ENCODE results near the gene UBR3. TPM values are rescaled to one million over a fixed set of nuclear protein-coding genes. Genes with fewer than 3 reads are reported as not detected.

The UBR3 gene
- total and polyA plus RNA-seq, 2 experiments from 2014 or later, result 10.7 to 28.0 TPM

DNA sequence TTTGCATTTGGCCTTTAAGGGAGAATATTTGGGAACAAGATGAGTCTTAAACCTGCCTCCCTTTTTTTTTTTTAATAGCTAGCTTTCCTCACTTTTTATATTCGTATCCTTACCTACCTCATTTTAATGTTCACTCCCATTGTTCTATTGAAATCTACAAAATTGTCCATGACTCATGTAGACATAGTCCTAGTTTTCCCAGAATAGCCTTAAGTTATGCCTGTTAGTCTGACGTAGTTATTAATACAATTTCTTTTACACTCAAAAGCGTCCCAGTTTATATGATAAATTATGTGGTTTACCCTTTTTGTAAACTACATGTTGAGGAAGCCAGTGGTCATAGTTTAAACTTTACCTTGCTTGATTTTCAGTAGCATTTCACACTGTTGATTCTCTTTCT, 73.4 kb downstream of the UBR3 start:
- H3K9me2 ChIP-seq (ENCODE audit: insufficient read depth), result no peaks in the 10 kb centered on the region
- H3K4me1 ChIP-seq (ENCODE audit: insufficient read depth), result no peaks in the 10 kb centered on the region
- DNase-seq (ENCODE audit: low spot score) (no peak), ATAC-seq (no peak)
- H3K79me2 ChIP-seq (replicated peaks; ENCODE audit: insufficient read depth), result no peaks in the 10 kb centered on the region
- Mint-ChIP-seq H3K4me3 (no peak overlapping the region), H3K27me3 (ENCODE audit: insufficient read depth, low read depth, poor library complexity) (no peaks in the 10 kb centered on the region), H3K27ac (no peak overlapping the region), H3K9me3 (no peaks in the 10 kb centered on the region), H3K36me3 (ENCODE audit: low read depth) (no peaks in the 10 kb centered on the region), H3K4me1 (peaks cover under 1% of the 10 kb centered on the region; the same call in 2 of the 3 replicates)
- no peaks in the 10 kb centered on the region for H3F3A ChIP-seq (replicated peaks; ENCODE audit: low read depth)
- no peak overlapping the region for H3K4me3 ChIP-seq
- H3K27me3 ChIP-seq (ENCODE audit: insufficient read depth), result no peaks in the 10 kb centered on the region
- TF ChIP-seq, protein P1, sequence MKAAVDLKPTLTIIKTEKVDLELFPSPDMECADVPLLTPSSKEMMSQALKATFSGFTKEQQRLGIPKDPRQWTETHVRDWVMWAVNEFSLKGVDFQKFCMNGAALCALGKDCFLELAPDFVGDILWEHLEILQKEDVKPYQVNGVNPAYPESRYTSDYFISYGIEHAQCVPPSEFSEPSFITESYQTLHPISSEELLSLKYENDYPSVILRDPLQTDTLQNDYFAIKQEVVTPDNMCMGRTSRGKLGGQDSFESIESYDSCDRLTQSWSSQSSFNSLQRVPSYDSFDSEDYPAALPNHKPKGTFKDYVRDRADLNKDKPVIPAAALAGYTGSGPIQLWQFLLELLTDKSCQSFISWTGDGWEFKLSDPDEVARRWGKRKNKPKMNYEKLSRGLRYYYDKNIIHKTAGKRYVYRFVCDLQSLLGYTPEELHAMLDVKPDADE (IDR thresholded peaks at IDR 0.05), result no peak
- no peak for TF ChIP-seq ZNF331 (CRISPR knock-in tag; IDR thresholded peaks at IDR 0.05; ENCODE audit: low read depth)
- TF ChIP-seq CREB1 (CRISPR knock-in tag; IDR thresholded peaks at IDR 0.05; ENCODE audit: low read depth), result no peak
- no peak overlapping the region for H3K27ac ChIP-seq (ENCODE audit: low read depth)
- H3K36me3 ChIP-seq (ENCODE audit: insufficient read depth), result no peaks in the 10 kb centered on the region
- no peaks in the 10 kb centered on the region for H4K20me1 ChIP-seq (replicated peaks; ENCODE audit: insufficient read depth)
- no peak overlapping the region for H2AFZ ChIP-seq
- no peak overlapping the region for H3K4me2 ChIP-seq

DNA sequence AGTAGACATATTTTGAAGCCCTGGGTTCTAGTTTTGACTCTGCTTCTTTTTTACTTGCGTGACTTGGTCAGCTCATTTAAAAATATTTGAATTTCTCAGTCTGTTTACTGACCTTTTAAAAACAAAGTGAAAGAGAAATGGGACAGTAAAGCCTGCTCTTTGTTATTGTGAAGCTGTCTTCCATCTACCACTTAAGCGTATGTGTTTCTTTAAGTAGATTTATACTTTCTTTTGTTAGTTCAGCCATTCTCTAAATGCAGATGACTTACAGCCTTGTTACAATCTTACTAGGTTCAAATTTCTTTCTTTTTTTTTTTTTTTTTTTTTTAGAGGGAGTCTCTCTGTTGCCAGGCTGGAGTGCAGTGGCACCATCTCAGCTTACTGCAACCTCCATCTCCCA, 79.5 kb downstream of the UBR3 start:
- Histone ChIP-seq H3K27me3 (ENCODE audit: insufficient read depth) (no peaks in the 10 kb centered on the region), H3K4me1 (ENCODE audit: insufficient read depth) (no peaks in the 10 kb centered on the region), H4K20me1 (replicated peaks; ENCODE audit: insufficient read depth) (no peaks in the 10 kb centered on the region), H3K27ac (ENCODE audit: low read depth) (no peak overlapping the region), H3F3A (replicated peaks; ENCODE audit: low read depth) (no peaks in the 10 kb centered on the region), H3K36me3 (ENCODE audit: insufficient read depth) (no peaks in the 10 kb centered on the region), H3K4me3 (no peak overlapping the region), H3K4me2 (no peak overlapping the region), H3K9me2 (ENCODE audit: insufficient read depth) (no peaks in the 10 kb centered on the region), H2AFZ (no peak overlapping the region), H3K79me2 (replicated peaks; ENCODE audit: insufficient read depth) (no peaks in the 10 kb centered on the region)
- DNase-seq (ENCODE audit: low spot score) (no peak), ATAC-seq (no peak)
- H3K36me3 Mint-ChIP-seq (ENCODE audit: low read depth), result no peaks in the 10 kb centered on the region; the same call in 2 of the 3 replicates
- H3K4me3 Mint-ChIP-seq, result no peak overlapping the region
- TF ChIP-seq ZNF331 (CRISPR knock-in tag; IDR thresholded peaks at IDR 0.05; ENCODE audit: low read depth), result no peak
- TF ChIP-seq EZH2phosphoT487 (IDR thresholded peaks at IDR 0.05; ENCODE audit: unreplicated experiment), result no peak
- H3K4me1 Mint-ChIP-seq, result no peaks in the 10 kb centered on the region
- no peaks in the 10 kb centered on the region for H3K27me3 Mint-ChIP-seq (ENCODE audit: insufficient read depth, low read depth, poor library complexity)
- no peaks in the 10 kb centered on the region for H3K9me3 Mint-ChIP-seq
- no peak overlapping the region for H3K27ac Mint-ChIP-seq

DNA sequence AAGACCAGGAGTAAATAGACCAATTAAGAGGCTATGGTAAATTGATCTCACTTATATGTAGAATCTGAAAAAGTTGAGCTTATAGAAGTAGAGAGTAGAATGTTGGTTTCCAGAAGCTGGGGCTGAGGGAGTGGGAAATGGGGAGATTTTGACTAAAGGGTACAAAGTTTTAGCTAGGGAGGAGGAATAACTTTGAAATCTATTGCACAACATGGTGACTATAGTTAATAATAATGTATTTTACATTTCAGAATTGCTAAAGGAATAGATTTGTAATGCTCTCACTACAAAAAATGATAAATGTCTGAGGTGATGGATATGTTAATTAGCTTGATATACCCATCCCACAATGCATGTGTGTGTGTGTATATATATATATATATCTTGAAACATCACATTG, 82.1 kb downstream of the UBR3 start:
- Histone ChIP-seq H3K36me3 (ENCODE audit: insufficient read depth) (no peaks in the 10 kb centered on the region), H3K27me3 (ENCODE audit: insufficient read depth) (no peaks in the 10 kb centered on the region)
- no peak for ATAC-seq
- no peak for TF ChIP-seq ZNF462 (CRISPR knock-in tag; IDR thresholded peaks at IDR 0.05)
- no peak for TF ChIP-seq NANOG (IDR thresholded peaks at IDR 0.05; ENCODE audit: borderline replicate concordance)
- TF ChIP-seq STAT1 (IDR thresholded peaks at IDR 0.05; ENCODE audit: unreplicated experiment), result no peak

More for the DNA sequence above, 82.1 kb downstream of the UBR3 start:
- Mint-ChIP-seq H3K27ac (no peak overlapping the region), H3K9me3 (no peaks in the 10 kb centered on the region), H3K4me3 (no peak overlapping the region), H3K4me1 (no peaks in the 10 kb centered on the region), H3K36me3 (ENCODE audit: low read depth) (no peaks in the 10 kb centered on the region; the same call in 2 of the 3 replicates), H3K27me3 (ENCODE audit: insufficient read depth, low read depth, poor library complexity) (no peaks in the 10 kb centered on the region)
- DNase-seq (ENCODE audit: low spot score), result no peak
- Histone ChIP-seq H3K4me2 (no peak overlapping the region), H2AFZ (no peak overlapping the region), H3K4me3 (no peak overlapping the region), H4K20me1 (replicated peaks; ENCODE audit: insufficient read depth) (no peaks in the 10 kb centered on the region), H3K79me2 (replicated peaks; ENCODE audit: insufficient read depth) (no peaks in the 10 kb centered on the region), H3F3A (replicated peaks; ENCODE audit: low read depth) (no peaks in the 10 kb centered on the region), H3K9me2 (ENCODE audit: insufficient read depth) (no peaks in the 10 kb centered on the region), H3K4me1 (ENCODE audit: insufficient read depth) (no peaks in the 10 kb centered on the region), H3K27ac (ENCODE audit: low read depth) (no peak overlapping the region)

Data from GM23338 (cell line).